Activated CD4-positive, alpha-beta T cell treated with anti-CD3 and anti-CD28 coated beads, Interleukin-2, Interleukin-4, amounts not matched to agents 100 ng/mL and 50 ng/mL, durations not matched to agents 16 hours and 8 hours (primary cell): Measurements from ENCODE around the gene GBA3.
A peak's percentile ranks its signal among the peaks of the same experiment; 100 is the strongest.

Experiments used
- DNase-seq: peaks from one replicate; pipeline ENCODE4 v3.0.0-alpha.2; 2020; ENCODE audit warnings: low spot score

GBA3 gene

GRCh38 chr4:22692736-22693135 is at the start of gene GBA3:
GBA3 (plus strand) TSS chr4:22692937.
- DNase-seq = no peak

DNA sequence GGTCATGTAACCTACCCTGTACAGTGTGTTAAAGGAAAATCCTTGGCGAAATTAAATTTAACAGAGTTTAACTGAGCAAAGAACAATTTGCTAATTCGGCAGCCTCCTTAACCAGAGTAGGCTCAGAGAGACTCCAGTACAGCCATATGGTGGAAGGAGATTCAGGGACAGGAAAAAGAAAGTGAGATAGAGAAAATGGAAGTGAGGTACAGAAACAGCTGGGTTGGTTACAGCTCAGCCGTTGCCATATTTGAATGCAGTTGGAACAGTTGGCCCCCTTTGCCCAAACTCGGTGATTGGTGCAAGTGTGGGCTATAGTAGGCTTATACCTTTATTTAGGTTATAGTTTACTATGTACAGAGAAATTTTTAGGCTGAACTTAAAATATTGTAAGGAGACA is 48.8 kb upstream of the GBA3 start:
- no peak for DNase-seq

DNA sequence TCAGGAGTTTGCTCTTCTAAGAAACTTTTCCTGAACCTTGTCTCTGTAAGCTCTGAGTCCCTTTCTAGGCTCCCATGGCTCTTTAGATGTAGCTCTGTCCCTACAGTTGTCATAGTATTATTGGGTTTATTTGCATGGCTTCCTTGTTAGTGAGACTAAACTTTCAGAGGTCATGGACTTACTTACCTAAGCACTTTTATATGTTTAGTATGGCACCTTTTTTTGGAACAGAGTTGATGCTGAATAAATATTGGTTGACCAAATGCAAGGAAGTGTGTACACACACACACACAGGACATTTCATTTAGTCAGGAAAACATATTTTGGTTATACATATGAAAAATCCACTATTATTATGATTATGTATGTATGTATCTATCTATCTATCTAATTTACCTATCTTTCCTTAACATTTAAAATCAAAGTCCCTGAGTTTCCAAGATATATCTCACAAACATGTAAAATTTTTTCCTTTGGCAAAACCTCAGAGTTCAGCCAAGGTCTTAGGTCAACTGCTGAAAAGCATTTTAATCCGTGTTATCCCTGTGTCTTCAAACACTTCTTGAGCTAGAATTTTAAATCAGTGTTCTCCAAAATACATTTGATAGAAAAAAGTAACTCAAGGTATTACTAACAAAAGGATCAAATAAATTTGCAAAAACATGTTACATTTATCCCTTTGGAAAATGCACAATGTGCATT is 47.1 kb upstream of the GBA3 start:
- no peak for DNase-seq

GRCh38 chr4:22648996-22649395 is 43.7 kb upstream of the GBA3 start:
- DNase-seq = no peak

DNA sequence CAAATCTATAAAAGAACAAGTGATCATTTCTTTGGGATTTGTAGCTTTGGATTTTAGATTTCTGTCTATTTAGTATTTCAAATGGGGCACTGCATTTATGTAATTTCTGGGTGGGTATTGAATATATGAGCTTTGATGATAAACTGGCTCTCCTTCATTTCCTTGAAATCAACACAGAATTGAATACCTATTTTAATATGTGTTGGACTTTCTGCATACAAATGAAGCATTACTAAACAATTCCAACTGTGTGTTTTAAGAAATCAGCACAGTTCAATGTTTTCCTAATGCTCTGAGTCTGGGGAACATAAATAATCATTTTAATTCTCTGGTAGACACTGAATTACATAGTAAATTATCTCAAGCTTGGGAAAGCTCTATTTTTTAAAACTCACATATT is 42.0 kb upstream of the GBA3 start:
- no peak for DNase-seq

DNA sequence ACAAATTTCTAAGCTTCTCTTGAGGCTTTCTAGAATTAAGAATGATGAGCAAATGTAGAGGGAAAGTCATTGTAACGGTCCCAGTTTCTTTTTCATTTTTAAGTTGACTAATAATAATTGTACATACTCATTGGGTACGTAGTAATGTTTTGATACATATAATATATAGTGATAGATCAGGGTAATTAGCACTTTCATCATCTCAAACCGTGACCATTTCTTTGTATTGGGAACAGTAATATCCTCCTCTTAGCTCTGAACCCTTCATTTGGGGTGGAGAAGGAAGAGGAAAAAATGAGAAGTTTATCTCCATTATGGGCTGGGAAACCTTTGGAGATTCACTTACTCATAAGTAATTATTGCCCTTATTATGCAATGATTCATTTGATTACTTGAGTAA is 39.0 kb upstream of the GBA3 start:
- DNase-seq = no peak

DNA sequence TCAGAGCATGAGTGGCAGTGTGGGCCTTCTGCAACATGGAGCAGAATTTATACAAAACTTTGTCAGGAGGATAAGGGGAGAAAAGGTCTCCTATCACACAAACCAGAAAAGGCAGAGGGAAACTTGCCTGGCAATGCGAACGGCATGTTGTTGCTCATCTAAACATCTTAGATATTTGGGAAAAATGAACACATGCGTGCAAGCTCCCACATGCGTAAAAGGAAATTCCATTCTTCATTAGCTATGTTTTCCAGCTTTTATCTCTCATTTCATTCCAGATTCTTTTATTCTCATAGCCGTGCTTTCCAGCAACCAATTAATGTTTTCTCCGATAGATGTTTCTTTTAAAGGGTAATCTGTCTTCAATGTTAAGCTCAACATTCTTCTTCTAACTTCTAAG is 31.3 kb upstream of the GBA3 start:
- DNase-seq = no peak

DNA sequence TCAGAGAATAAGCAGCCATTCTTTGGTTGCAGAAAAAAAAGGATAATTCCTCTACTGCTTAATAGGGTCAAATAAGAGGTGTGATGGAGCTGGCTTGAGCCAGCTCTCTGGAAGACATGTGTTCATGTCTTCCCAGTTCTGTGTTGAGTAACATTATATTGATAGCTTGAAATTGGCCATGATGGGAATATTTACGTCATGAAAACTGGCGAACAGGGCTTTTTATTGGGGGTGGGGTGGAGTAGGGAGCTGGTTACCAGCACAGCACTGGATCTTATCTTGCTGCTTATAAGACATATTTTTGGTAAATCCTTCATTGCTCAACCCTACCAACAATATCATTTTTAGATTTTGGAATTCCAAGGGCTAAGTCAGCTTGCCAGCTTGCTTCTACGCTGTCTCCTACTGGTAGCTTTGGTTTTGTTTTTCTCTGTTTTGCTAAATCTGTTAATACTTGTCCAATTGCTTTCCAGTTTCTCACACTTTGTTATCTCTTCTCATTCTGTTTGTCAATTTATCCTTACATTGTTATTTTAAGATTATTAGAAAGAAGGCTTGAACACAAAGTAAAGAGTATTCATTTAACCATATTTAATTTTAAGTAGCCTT is 25.3 kb upstream of the GBA3 start:
- DNase-seq = no peak

DNA sequence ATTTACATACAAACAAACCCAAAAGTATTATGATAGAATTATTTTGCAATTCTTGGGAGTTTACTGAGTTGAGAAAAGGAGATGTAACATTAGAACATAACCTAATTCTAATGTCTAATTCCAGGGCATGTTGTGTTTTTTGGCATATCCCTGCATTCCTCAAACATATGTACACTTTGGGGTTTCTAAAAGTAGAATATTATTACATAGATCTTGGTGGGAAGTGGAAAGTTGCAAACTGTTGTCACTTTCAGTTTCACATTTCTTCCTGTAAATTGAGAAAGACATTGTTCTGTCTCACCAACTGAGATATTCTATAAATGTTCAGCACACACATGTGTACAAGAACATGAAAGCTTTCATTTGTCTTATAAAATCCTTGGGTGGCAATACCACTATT is 24.4 kb upstream of the GBA3 start:
- DNase-seq = no peak

DNA sequence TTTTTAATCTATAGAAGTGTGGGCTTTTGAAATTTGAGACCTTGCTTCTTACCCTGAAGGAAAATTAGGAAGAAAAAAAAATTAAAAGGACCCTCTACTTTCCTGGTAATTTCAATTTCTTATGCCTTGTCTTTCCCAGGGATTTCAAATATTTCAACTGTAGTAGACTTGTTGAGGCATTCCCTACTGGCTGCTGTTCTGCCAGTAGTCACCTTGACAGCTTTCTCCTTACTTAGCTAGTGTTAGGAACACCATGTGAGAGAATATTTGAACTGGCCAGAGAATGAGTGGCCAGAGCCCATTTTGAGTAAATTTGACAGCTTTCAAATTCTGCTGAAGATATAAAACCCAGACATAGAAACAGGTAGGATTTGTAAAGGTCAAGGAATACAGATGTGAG is 24.0 kb upstream of the GBA3 start:
- DNase-seq = no peak

- DNase-seq = peak; percentile 29
These were observed 21.8 kb upstream of the GBA3 start for GRCh38 chr4:22670956-22671355.

GRCh38 chr4:22672519-22672918 is 20.2 kb upstream of the GBA3 start:
- peak; percentile 1 for DNase-seq

- DNase-seq = no peak
These were observed 19.8 kb upstream of the GBA3 start for GRCh38 chr4:22672944-22673343.

DNA sequence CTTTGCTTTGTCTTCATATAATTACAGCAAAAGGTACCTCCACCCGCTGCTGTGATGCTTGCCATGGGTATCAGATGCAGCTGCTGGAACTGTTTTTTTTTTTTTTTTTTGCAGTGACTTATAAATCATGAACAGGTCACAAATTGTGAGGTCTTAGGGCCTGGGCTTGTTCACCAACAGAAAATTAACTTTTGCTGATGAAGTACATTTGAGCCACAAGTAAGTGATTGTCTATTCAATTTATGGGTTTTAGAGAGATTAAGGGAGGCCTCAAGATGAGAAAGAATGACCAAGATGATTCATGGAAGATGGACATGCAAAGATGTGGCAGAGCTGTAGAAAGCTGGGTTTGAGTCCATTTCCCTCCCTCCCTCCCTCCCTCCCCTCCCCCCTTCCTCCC is 18.0 kb upstream of the GBA3 start:
- DNase-seq = no peak

DNA sequence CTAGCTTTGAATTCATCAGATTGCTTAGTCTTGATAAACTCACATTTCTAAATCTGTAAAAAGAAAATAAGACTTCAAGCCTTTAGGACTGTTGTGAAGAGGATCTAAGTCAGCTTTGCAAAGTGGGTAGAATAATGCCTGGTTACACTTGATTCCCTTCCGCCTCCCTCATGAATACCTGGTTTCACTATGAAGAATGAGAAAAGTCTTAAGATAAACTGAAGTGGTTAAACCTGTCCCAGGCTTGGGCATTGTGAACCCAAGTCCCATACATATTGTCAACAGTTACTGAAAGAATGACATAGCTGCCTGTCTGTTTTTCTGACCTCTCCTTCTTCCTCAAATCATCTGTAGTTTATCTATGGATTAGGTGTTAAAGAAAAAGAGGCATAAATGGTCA is 16.7 kb upstream of the GBA3 start:
- DNase-seq = no peak

- no peak for DNase-seq
These were observed 15.0 kb upstream of the GBA3 start for GRCh38 chr4:22677780-22678179.

DNA sequence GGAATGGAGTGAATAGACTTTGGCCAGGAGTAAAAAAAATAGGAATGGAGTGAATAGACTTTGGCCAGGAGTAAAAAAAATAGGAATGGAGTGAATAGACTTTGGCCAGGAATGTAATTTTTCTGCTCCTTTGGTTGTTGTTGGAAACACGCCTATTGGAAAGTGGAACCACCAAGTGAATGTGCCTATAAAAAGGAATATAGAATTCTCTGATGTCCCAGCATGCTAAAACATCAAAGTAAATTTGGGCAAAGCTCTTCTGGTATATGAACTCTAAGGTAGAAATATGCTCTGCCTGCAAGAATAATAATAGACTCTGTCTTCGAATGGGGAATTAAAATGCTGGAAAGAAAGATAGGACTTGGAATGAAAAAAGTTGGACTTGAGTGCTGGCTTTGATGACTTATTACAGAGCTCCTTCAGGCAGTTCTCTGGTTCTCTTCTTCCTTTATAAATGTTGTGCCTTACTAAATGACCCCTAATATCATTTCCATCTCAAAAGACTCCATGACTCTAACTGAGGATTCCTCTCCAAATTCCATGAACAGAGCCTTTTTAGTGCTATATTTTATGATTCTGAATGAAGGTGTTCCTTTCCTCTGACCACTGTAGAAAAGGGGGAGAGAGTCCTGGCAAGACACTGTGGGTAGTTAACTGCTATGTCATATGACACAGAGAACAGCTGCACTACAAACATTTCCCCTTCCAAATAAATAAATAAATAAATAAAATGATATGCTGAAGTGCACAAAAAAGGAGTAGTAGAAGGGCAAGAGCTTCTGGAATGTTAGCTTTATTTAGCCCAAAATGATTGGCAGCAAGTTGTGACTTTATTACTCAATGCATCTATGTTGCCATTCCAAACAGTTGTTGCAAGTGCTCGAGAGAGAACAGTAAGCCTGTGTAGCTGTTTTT is 13.5 kb upstream of the GBA3 start:
- no peak for DNase-seq

DNA sequence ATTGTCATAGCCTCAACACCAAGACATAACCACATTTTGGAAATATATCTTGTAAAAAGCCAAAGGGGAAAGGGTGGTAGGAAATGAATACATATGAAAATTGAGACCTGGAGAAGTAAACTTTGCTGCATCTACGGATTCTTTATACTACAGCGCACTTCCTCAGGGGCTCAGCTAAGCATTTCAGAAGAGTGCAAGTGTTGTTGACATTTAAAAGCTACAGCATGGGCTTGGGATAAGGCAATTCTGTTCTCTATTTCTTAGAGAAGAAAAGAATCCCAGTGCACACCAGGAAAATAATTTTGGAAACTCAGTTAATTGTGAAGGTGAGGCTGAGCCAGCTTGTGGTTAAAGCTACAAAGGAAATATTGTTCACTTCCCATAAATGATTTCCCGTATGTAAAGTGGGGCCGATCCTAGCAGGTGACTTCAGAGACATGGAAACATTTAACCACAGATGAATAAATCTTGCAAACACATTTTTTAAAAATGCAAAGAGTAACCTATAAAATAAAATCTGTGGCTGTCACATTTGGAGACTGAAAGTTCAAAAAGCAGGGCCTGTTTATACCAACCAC is 12.6 kb upstream of the GBA3 start:
- DNase-seq = no peak

DNA sequence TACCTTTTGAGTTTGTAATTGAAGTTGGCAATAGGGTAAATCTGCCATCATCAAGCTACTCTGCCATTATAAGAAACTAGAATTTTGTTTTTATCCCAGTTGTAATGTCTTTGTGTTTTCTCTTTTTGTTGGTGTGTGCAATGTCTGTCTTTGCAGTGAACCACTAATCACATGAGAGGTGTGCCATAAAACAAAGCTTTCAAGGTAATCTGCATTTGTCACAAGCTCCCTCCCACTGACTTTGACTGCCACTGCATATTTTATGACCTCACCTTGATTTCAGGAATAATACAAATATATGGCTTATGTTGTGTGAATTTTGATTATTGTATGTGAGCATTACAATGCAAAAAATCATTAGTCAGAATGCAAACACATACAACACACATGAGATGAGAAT is 9.0 kb upstream of the GBA3 start:
- no peak for DNase-seq

DNA sequence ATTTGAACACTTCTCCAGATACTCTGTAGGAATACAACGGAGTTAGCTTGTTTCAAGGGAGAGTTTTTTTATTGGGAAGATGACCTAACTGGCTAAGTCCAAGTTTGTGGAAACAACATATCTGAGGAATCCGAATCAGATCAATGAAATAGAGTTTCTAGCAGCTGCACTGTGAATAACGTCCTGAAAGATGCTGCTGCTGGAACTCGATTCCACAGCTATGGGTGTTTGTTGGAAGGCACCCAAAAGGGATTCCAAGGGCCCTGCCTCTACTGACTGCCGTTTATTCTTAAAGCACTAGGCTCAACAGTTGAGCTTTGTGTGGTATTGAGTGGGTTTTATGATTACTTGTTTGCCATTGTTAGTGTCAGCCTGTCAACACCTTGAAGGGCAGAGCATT is 6.6 kb upstream of the GBA3 start:
- no peak for DNase-seq

GRCh38 chr4:22688236-22688635 is 4.5 kb upstream of the GBA3 start:
- no peak for DNase-seq

GRCh38 chr4:22689428-22689827 is 3.3 kb upstream of the GBA3 start:
- DNase-seq = no peak

- DNase-seq = no peak
These were observed 2.3 kb downstream of the GBA3 start for GRCh38 chr4:22695029-22695428.
